Uterus (tissue), 2 donors: ENCODE data around the gene C1orf159.

Experiments
- POLR2A ChIP-seq, 2 donors: fragments of 450-650 bp; IDR thresholded peaks; one replicate each; pipeline ENCODE4 v1.6.1; 2016; ENCODE audit warnings: antibody characterized with exemption in 2 of 2, mild to moderate bottlenecking in 1 of 2, moderate library complexity in 1 of 2
- TF ChIP-seq, protein P1 (sequence below), 4 experiments: fragments of 200-600 bp in 2 of 4; fragments of 450-650 bp in 2 of 4; sonication (generic) in 2 of 4; IDR thresholded peaks; one replicate each; pipeline ENCODE4 v1.5.1; 2016 to 2019; ENCODE audit warnings: antibody characterized with exemption in 4 of 4, mild to moderate bottlenecking in 2 of 4, moderate library complexity in 1 of 4

DNA sequence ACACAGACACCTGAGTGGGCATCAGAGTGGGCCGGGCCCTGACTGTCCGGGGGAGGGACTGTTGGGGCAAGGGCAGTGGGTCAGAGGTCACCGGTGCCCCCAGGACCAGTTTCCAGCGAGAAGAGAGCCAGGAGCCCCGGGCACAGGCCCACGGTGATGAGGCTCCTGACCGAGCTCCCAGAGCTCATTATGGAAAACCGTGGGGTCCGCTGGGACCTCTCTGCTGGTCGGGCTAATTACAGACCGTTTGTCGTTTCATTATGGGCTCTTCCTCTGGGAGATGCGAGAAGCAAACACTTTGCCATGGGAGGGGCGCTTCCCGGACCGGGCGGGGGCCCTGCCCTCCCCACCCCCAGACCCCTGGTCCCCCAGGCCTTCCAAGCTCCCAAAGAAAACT, 45.8 kb upstream of the C1orf159 start:
- TF ChIP-seq, protein P1, sequence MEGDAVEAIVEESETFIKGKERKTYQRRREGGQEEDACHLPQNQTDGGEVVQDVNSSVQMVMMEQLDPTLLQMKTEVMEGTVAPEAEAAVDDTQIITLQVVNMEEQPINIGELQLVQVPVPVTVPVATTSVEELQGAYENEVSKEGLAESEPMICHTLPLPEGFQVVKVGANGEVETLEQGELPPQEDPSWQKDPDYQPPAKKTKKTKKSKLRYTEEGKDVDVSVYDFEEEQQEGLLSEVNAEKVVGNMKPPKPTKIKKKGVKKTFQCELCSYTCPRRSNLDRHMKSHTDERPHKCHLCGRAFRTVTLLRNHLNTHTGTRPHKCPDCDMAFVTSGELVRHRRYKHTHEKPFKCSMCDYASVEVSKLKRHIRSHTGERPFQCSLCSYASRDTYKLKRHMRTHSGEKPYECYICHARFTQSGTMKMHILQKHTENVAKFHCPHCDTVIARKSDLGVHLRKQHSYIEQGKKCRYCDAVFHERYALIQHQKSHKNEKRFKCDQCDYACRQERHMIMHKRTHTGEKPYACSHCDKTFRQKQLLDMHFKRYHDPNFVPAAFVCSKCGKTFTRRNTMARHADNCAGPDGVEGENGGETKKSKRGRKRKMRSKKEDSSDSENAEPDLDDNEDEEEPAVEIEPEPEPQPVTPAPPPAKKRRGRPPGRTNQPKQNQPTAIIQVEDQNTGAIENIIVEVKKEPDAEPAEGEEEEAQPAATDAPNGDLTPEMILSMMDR (IDR thresholded peaks at IDR 0.05), result no peak
- TF ChIP-seq POLR2A (IDR thresholded peaks at IDR 0.05), result no peak
